GM23248 (cell line): ENCODE results near the gene MORN1. TPM values are rescaled to one million over a fixed set of nuclear protein-coding genes. Genes with fewer than 3 reads are reported as not detected.

Source experiments
- DNase-seq: peaks from one replicate; pipeline ENCODE4 v3.0.0-alpha.2; 2015
- H2AFZ ChIP-seq: fragments of 200-600 bp; sonication (generic); 2 replicates; pipeline ENCODE4 v1.6.1; 2016; ENCODE audit warnings: antibody characterized with exemption
- H3F3A ChIP-seq: fragments of 200-600 bp; sonication (generic); 2 replicates; pipeline ENCODE4 v1.6.1; 2016; ENCODE audit warnings: mild to moderate bottlenecking, antibody characterized with exemption, mixed run types; ENCODE audit not compliant: insufficient read depth
- H3K27ac ChIP-seq: fragments of 200-600 bp; sonication (generic); 2 replicates; pipeline ENCODE4 v1.5.1; 2016; ENCODE audit warnings: mild to moderate bottlenecking
- H3K27me3 ChIP-seq: fragments of 200-600 bp; sonication (generic); replicated peaks from 2 replicates; pipeline ENCODE4 v1.6.1; 2016; ENCODE audit warnings: mild to moderate bottlenecking; ENCODE audit not compliant: insufficient read depth
- H3K36me3 ChIP-seq: fragments of 200-600 bp; sonication (generic); 2 replicates; pipeline ENCODE4 v1.6.1; 2016; ENCODE audit warnings: low read depth, mild to moderate bottlenecking
- H3K4me1 ChIP-seq: fragments of 200-600 bp; sonication (generic); 2 replicates; pipeline ENCODE4 v1.6.1; 2016; ENCODE audit warnings: mild to moderate bottlenecking; ENCODE audit not compliant: insufficient read depth
- H3K4me2 ChIP-seq: fragments of 200-600 bp; sonication (generic); one replicate; pipeline ENCODE4 v1.6.1; 2016; ENCODE audit warnings: mild to moderate bottlenecking; ENCODE audit not compliant: unreplicated experiment
- H3K4me3 ChIP-seq: fragments of 200-600 bp; sonication (generic); 2 replicates; pipeline ENCODE4 v1.5.1; 2016; ENCODE audit warnings: mild to moderate bottlenecking
- H3K79me2 ChIP-seq: fragments of 200-600 bp; sonication (generic); 2 replicates; pipeline ENCODE4 v1.6.1; 2016; ENCODE audit warnings: mild to moderate bottlenecking; ENCODE audit not compliant: insufficient read depth
- H3K9ac ChIP-seq: fragments of 200-600 bp; sonication (generic); 2 replicates; pipeline ENCODE4 v1.6.1; 2016; ENCODE audit warnings: mild to moderate bottlenecking
- H3K9me2 ChIP-seq: fragments of 200-600 bp; sonication (generic); 2 replicates; pipeline ENCODE4 v1.6.1; 2016; ENCODE audit warnings: mixed run types, mild to moderate bottlenecking, moderate library complexity; ENCODE audit not compliant: insufficient read depth
- H3K9me3 ChIP-seq: fragments of 200-600 bp; sonication (generic); one replicate; pipeline ENCODE4 v1.6.1; 2017; ENCODE audit warnings: low read depth
- H4K20me1 ChIP-seq: fragments of 200-600 bp; sonication (generic); 2 replicates; pipeline ENCODE4 v1.6.0; 2016; ENCODE audit not compliant: insufficient read depth
- EZH2 ChIP-seq: fragments of 200-600 bp; sonication (generic); IDR thresholded peaks from 2 replicates; pipeline ENCODE4 v1.6.1; 2018; ENCODE audit warnings: antibody characterized with exemption, mild to moderate bottlenecking; ENCODE audit not compliant: insufficient read depth, poor library complexity, severe bottlenecking
- EZH2phosphoT487 ChIP-seq: fragments of 200-600 bp; sonication (generic); IDR thresholded peaks from 2 replicates; pipeline ENCODE4 v1.6.1; 2018; ENCODE audit warnings: antibody characterized with exemption, moderate library complexity, mild to moderate bottlenecking, low read depth; ENCODE audit not compliant: insufficient read depth
- WGBS, 2 experiments: methylation state at CpG; one replicate each; pipeline ENCODE4 v1.1.6; 2015 to 2017; ENCODE audit warnings: low lambda C conversion rate in 2 of 2, low coverage in 1 of 2; ENCODE audit errors: missing lambda C conversion rate in 2 of 2; 5-methylcytosine and 5-hydroxymethylcytosine counted together
- in situ Hi-C: fragments of 300-500 bp; cut with MboI; formaldehyde crosslinking; loops from 2 replicates; pipeline ENCODE4 v1.15.0; 2020
- polyA plus RNA-seq: library from polyadenylated mRNA; unstranded; fragments of >200 nt; fragmentation: Nextera tagmentation; extraction: Ambion mirVana; gene quantifications from 2 replicates; pipeline ENCODE4 v1.2.1, GENCODE V29; 2016
- total RNA-seq: library from RNA; depleted of rRNA; stranded (reverse); fragments of >200 nt; shearing (Covaris generic); gene quantifications from 2 replicates; pipeline ENCODE4 v1.2.3, GENCODE V29; 2014

The MORN1 gene
- total and polyA plus RNA-seq, 2 experiments from 2014 or later, result 7.2 to 8.8 TPM

GRCh38 chr1:2337081-2337480 lies 54.3 kb downstream of the MORN1 start:
- Histone ChIP-seq H3K79me2 (no peaks in the 10 kb centered on the region), H2AFZ (no peak overlapping the region), H3K27ac (no peak overlapping the region), H3K36me3 (no peaks in the 10 kb centered on the region), H3K9me2 (no peaks in the 10 kb centered on the region), H3K27me3 (no peaks in the 10 kb centered on the region), H3K4me1 (no peaks in the 10 kb centered on the region), H3K4me2 (no peak overlapping the region), H3K9me3 (no peaks in the 10 kb centered on the region), H3F3A (no peaks in the 10 kb centered on the region), H3K9ac (no peak overlapping the region), H3K4me3 (no peak overlapping the region), H4K20me1 (no peaks in the 10 kb centered on the region)
- no peak for DNase-seq
- 84 to 92% methylated on average over 20 to 23 of the region's 23 CpGs for WGBS, 2 experiments
- TF ChIP-seq EZH2phosphoT487, result no peak
- TF ChIP-seq EZH2, result no peak
- in situ Hi-C loops, result no loop called here

DNA sequence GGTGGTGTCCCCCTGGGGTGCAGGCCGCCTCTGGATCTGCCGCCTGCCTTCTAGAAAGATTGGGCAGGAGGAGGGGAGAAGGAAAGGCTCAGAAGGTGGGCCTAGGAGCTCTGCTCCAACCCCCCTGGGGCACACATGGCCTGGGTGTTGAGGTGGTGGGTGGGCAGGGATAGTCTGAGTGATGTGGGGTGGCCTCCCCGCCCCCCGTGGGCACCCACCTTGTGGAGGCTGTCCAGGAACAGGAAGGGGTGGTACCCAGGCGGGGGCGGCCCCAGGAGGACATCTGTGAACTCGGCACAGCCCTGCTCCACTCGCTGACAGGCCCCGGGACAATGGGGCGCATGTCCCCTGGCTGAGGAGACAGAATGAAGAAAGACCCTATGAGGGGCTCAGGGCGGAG lies 54.9 kb downstream of the MORN1 start:
- Histone ChIP-seq H3F3A (no peaks in the 10 kb centered on the region), H3K4me2 (no peak overlapping the region), H4K20me1 (no peaks in the 10 kb centered on the region), H3K79me2 (no peaks in the 10 kb centered on the region), H3K4me3 (no peak overlapping the region), H2AFZ (no peak overlapping the region), H3K4me1 (no peaks in the 10 kb centered on the region), H3K9me2 (no peaks in the 10 kb centered on the region), H3K27me3 (no peaks in the 10 kb centered on the region), H3K36me3 (no peaks in the 10 kb centered on the region), H3K27ac (no peak overlapping the region), H3K9ac (no peak overlapping the region), H3K9me3 (no peaks in the 10 kb centered on the region)
- TF ChIP-seq EZH2 (no peak), EZH2phosphoT487 (no peak)
- DNase-seq, result no peak
- in situ Hi-C loops, result no loop called here
- WGBS, 2 experiments, result 85 to 90% methylated on average over 10 to 11 of the region's 11 CpGs

DNA sequence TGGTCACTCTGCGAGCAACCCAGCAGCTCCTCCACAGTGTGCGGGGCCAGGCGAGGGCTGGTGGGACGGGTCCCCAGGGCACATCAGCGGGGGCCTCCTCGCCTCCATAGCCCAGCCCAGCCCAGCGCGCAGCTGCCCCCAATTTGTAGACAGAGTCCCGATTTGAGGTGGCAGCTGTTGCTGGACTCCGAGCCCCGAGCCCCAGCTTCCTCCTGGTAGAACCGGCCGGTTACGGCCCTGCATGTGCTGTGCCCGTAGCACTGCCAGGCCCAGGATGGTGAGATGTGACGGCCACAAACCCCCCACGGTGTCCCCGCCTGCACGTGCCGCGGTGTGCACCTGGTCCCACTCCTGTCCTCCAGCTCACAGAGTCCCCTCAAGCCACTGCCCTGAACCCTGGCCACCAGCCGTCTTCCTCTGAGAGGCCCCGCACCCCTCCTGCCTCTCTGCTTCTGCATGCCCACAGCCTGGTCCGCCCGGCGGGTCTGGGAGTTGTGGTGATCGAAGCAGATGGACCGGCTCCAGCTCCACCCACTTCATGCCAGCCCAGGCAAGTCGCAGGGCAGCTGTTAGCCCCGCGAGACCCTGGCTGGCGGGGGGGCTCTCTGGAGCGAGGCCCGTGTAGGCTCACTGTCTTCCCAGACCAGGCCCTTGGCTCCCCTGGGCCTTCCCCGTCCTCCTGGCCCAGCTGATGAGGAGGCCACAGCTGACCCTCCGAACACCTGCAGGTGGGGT lies 55.5 kb downstream of the MORN1 start:
- Histone ChIP-seq H4K20me1 (no peaks in the 10 kb centered on the region), H3K4me2 (no peak overlapping the region), H3K27me3 (no peaks in the 10 kb centered on the region), H3K36me3 (no peaks in the 10 kb centered on the region), H3K4me3 (no peak overlapping the region), H3K9ac (no peak overlapping the region), H2AFZ (no peak overlapping the region), H3K9me3 (no peaks in the 10 kb centered on the region), H3F3A (no peaks in the 10 kb centered on the region), H3K9me2 (no peaks in the 10 kb centered on the region), H3K4me1 (no peaks in the 10 kb centered on the region; the same call in 1 of the 2 replicates), H3K79me2 (no peaks in the 10 kb centered on the region), H3K27ac (no peak overlapping the region)
- in situ Hi-C loops, result no loop called here
- TF ChIP-seq EZH2phosphoT487, result no peak
- no peak for TF ChIP-seq EZH2
- 89 to 90% methylated on average over 31 to 32 of the region's 36 CpGs for WGBS, 2 experiments
- no peak for DNase-seq

- in situ Hi-C loops, result no loop called here
These were observed 56.3 kb downstream of the MORN1 start for GRCh38 chr1:2334883-2335534.

More at GRCh38 chr1:2334883-2335534, 56.3 kb downstream of the MORN1 start:
- no peak for TF ChIP-seq EZH2phosphoT487
- no peak for TF ChIP-seq EZH2
- H3K27me3 ChIP-seq, result no peaks in the 10 kb centered on the region
- 79 to 81% methylated on average over 26 to 33 of the region's 33 CpGs for WGBS, 2 experiments
- no peaks in the 10 kb centered on the region for H3K36me3 ChIP-seq
- no peaks in the 10 kb centered on the region for H4K20me1 ChIP-seq
- DNase-seq, result no peak
- no peak overlapping the region for H3K27ac ChIP-seq
- no peaks in the 10 kb centered on the region for H3K9me2 ChIP-seq
- H3K9ac ChIP-seq, result no peak overlapping the region
- H3K4me3 ChIP-seq, result no peak overlapping the region
- no peaks in the 10 kb centered on the region for H3K9me3 ChIP-seq
- peaks cover 6% of the 10 kb centered on the region; the same call in 1 of the 2 replicates for H3K4me1 ChIP-seq
- H3F3A ChIP-seq, result no peaks in the 10 kb centered on the region
- H2AFZ ChIP-seq, result no peak overlapping the region
- H3K79me2 ChIP-seq, result no peaks in the 10 kb centered on the region
- H3K4me2 ChIP-seq, result no peak overlapping the region
